H1 (cell line): Measurements from ENCODE around the gene MOGAT3. TPM values are rescaled to one million over a fixed set of nuclear protein-coding genes. Genes with fewer than 3 reads are reported as not detected.

Experiments used
- ATF3 ChIP-seq: IDR thresholded peaks from 2 replicates; pipeline ENCODE4 v1.6.1; 2011; ENCODE audit warnings: low read depth, mild to moderate bottlenecking, low read length; ENCODE audit not compliant: insufficient read depth
- BACH1 ChIP-seq: IDR thresholded peaks from 2 replicates; pipeline ENCODE4 v1.6.1; 2012; ENCODE audit warnings: low read length, improper control_type of control experiment
- CBX8 ChIP-seq: fragments of 300-800, 300-1000 bp; sonication (generic); IDR thresholded peaks from 2 replicates; pipeline ENCODE4 v1.7.1; 2016; ENCODE audit warnings: low read depth, low read length, borderline replicate concordance
- CEBPB ChIP-seq: IDR thresholded peaks from 2 replicates; pipeline ENCODE4 v1.6.1; 2012; ENCODE audit warnings: low read depth, low read length
- CTBP2 ChIP-seq: IDR thresholded peaks from 2 replicates; pipeline ENCODE4 v1.7.0; 2011; ENCODE audit warnings: borderline replicate concordance, mild to moderate bottlenecking, moderate library complexity, mixed read lengths, low read length; ENCODE audit not compliant: insufficient read depth, insufficient read length
- EGR1 ChIP-seq: IDR thresholded peaks from 2 replicates; pipeline ENCODE4 v1.6.1; 2011; ENCODE audit warnings: low read depth, low read length, borderline replicate concordance
- EP300 ChIP-seq, 2 experiments: IDR thresholded peaks; 1 replicate in 1 of 2; 2 replicates in 1 of 2; pipeline ENCODE4 v1.6.1; 2011 to 2012; ENCODE audit warnings: low read depth in 2 of 2, low read length in 2 of 2, mild to moderate bottlenecking in 2 of 2, borderline replicate concordance in 1 of 2, inconsistent platforms in 1 of 2, moderate library complexity in 1 of 2
- GABPA ChIP-seq: IDR thresholded peaks from 2 replicates; pipeline ENCODE4 v1.6.1; 2011; ENCODE audit warnings: mild to moderate bottlenecking, low read length, moderate library complexity, borderline replicate concordance; ENCODE audit not compliant: insufficient read depth
- GTF2F1 ChIP-seq: IDR thresholded peaks from 2 replicates; pipeline ENCODE4 v1.6.1; 2012; ENCODE audit warnings: low read depth, low read length, improper control_type of control experiment, borderline replicate concordance
- JUND ChIP-seq: IDR thresholded peaks from 2 replicates; pipeline ENCODE4 v1.6.1; 2011; ENCODE audit warnings: mild to moderate bottlenecking, improper control_type of control experiment, low read length
- KDM4A ChIP-seq: IDR thresholded peaks from one replicate; pipeline ENCODE4 v1.7.1; 2012; ENCODE audit warnings: low read depth, mild to moderate bottlenecking, moderate library complexity, low read length, inconsistent platforms; ENCODE audit not compliant: severe bottlenecking
- MAX ChIP-seq: IDR thresholded peaks from 2 replicates; pipeline ENCODE4 v1.6.1; 2012; ENCODE audit warnings: inconsistent platforms
- RAD21 ChIP-seq, 2 experiments: IDR thresholded peaks in 1 of 2; conservative IDR thresholded peaks in 1 of 2; 2 replicates each; pipeline ENCODE4 v1.6.1; 2011; ENCODE audit warnings: low read depth in 2 of 2, low read length in 2 of 2, improper control_type of control experiment in 1 of 2, inconsistent platforms in 1 of 2, mild to moderate bottlenecking in 1 of 2, moderate library complexity in 1 of 2
- RBBP5 ChIP-seq: IDR thresholded peaks from 2 replicates; pipeline ENCODE4 v1.7.1; 2012; ENCODE audit warnings: low read depth, mild to moderate bottlenecking, inconsistent platforms, low read length, moderate library complexity, borderline replicate concordance
- RNF2 ChIP-seq: fragments of 200-900, 300-1000 bp; sonication (generic); IDR thresholded peaks from 2 replicates; pipeline ENCODE4 v1.7.1; 2016; ENCODE audit warnings: borderline replicate concordance, low read depth, mild to moderate bottlenecking, antibody characterized with exemption, low read length; ENCODE audit not compliant: poor library complexity, severe bottlenecking; ENCODE audit errors: missing control alignments
- SIN3A ChIP-seq, 2 experiments: IDR thresholded peaks in 1 of 2; conservative IDR thresholded peaks in 1 of 2; 2 replicates each; pipeline ENCODE4 v1.6.1; 2011 to 2012; ENCODE audit warnings: low read length in 2 of 2, improper control_type of control experiment in 1 of 2, low read depth in 1 of 2, mild to moderate bottlenecking in 1 of 2
- SIX5 ChIP-seq: IDR thresholded peaks from 2 replicates; pipeline ENCODE4 v1.6.1; 2011; ENCODE audit warnings: mild to moderate bottlenecking, low read depth, low read length
- SP1 ChIP-seq: IDR thresholded peaks from 2 replicates; pipeline ENCODE4 v1.6.1; 2011; ENCODE audit warnings: low read depth, low read length
- SRF ChIP-seq: IDR thresholded peaks from 2 replicates; pipeline ENCODE4 v1.6.1; 2011; ENCODE audit warnings: mild to moderate bottlenecking, low read depth, low read length, moderate library complexity
- USF2 ChIP-seq: IDR thresholded peaks from 2 replicates; pipeline ENCODE4 v1.6.1; 2011; ENCODE audit warnings: low read length, improper control_type of control experiment
- polyA plus RNA-seq, 7 experiments: library from polyadenylated mRNA; depleted of rRNA in 3 of 7; stranded (reverse) in 5 of 7; unstranded in 2 of 7; fragments of >200 nt in 5 of 7; fragments of 200-250 nt in 2 of 7; gene quantifications; 1 replicate in 5 of 7; 2 replicates in 1 of 7; 4 replicates in 1 of 7; pipeline versions ENCODE4 v1.2.1 to v1.2.3, GENCODE V29; 2011 to 2013; ENCODE audit warnings: missing spikeins in 2 of 7, mixed read lengths in 2 of 7
- total RNA-seq: library from RNA; stranded (reverse); fragmentation: NEBNext Ultra II Directional; extraction: Animal tissue kit (Norgen Biotek cat#: 25700); gene quantifications from 2 replicates; pipeline ENCODE4 v1.2.1, GENCODE V29; 2021

The MOGAT3 gene
- total and polyA plus RNA-seq, 2 of the 8 experiments (the other 6 are each of a cell fraction or from before 2014, with no cell fraction given) = 0.21 to 0.82 TPM

GRCh38 chr7:101166909-101167644 is 33.8 kb downstream of the MOGAT3 start (continued):
- no peak for TF ChIP-seq CTBP2
- no peak for TF ChIP-seq RBBP5
- peak; percentile 42 to 72; a peak in 2 of 4 replicates for TF ChIP-seq SIN3A (conservative IDR thresholded peaks at IDR 0.05 in 1 of 2, IDR thresholded peaks at IDR 0.05 in 1 of 2; ENCODE audit: low read depth in 1 of 2, low read length in 2 of 2)
- TF ChIP-seq BACH1 = no peak
- no peak; the same call in 1 of the 2 replicates for TF ChIP-seq SP1
- peak; percentile 15; the same call in 1 of the 2 replicates for TF ChIP-seq JUND
- TF ChIP-seq MAX = peak; percentile 43; the same call in 1 of the 2 replicates
- TF ChIP-seq GTF2F1 = no peak
- no peak for TF ChIP-seq RAD21 (IDR thresholded peaks at IDR 0.05 in 1 of 2, conservative IDR thresholded peaks at IDR 0.05 in 1 of 2; ENCODE audit: low read depth in 2 of 2, low read length in 2 of 2)
- no peak for TF ChIP-seq USF2
- peak in 1 of 2 experiments; percentile 77; a peak in 1 of 3 replicates for TF ChIP-seq EP300 (IDR thresholded peaks at IDR 0.05; ENCODE audit: borderline replicate concordance in 1 of 2, low read depth in 2 of 2, low read length in 2 of 2)
- TF ChIP-seq RNF2 = no peak
- no peak for TF ChIP-seq CBX8
- peak; percentile 86 for TF ChIP-seq EGR1
- no peak for TF ChIP-seq SRF
- no peak for TF ChIP-seq ATF3
- no peak for TF ChIP-seq GABPA
- no peak for TF ChIP-seq SIX5
- no peak for TF ChIP-seq CEBPB
- TF ChIP-seq KDM4A = no peak
